ENCODE data around the gene MSH3. TPM values are rescaled to one million over a fixed set of nuclear protein-coding genes. Genes with fewer than 3 reads are reported as not detected.

Gene MSH3
- total RNA-seq, 4 donors from 2014 or later, result 10.0 to 16.8 (median 13.1) TPM

- no peak for DNase-seq (ENCODE audit: low spot score)
- ATAC-seq (ENCODE audit: low FRiP score), result no peak
- TF ChIP-seq CTCF (IDR thresholded peaks at IDR 0.05), result no peak
These were observed 109.6 kb downstream of the MSH3 start for GRCh38 chr5:80763873-80764647.

- no peak for ATAC-seq (ENCODE audit: low FRiP score)
- DNase-seq (ENCODE audit: low spot score), result no peak
- TF ChIP-seq CTCF (IDR thresholded peaks at IDR 0.05), result no peak
These were observed 110.3 kb downstream of the MSH3 start for GRCh38 chr5:80764786-80765185.

GRCh38 chr5:80777347-80778287 is 123.2 kb downstream of the MSH3 start:
- DNase-seq (ENCODE audit: low spot score) (no peak), ATAC-seq (ENCODE audit: low FRiP score) (no peak)
- no peak for TF ChIP-seq CTCF (IDR thresholded peaks at IDR 0.05)

- ATAC-seq (ENCODE audit: low FRiP score) (no peak), DNase-seq (ENCODE audit: low spot score) (no peak)
- TF ChIP-seq CTCF (IDR thresholded peaks at IDR 0.05), result no peak
These were observed 125.6 kb downstream of the MSH3 start for GRCh38 chr5:80780024-80780423.

- ATAC-seq (ENCODE audit: low FRiP score), result no peak
- no peak for DNase-seq (ENCODE audit: low spot score)
- TF ChIP-seq CTCF (IDR thresholded peaks at IDR 0.05), result no peak
These were observed 126.4 kb downstream of the MSH3 start for GRCh38 chr5:80780761-80781285.

- ATAC-seq (ENCODE audit: low FRiP score) (no peak), DNase-seq (ENCODE audit: low spot score) (no peak)
- TF ChIP-seq CTCF (IDR thresholded peaks at IDR 0.05), result no peak
These were observed 126.9 kb downstream of the MSH3 start for GRCh38 chr5:80781356-80781755.

Measured in omental fat pad (tissue), 4 donors.